Loucy (cell line): ENCODE results near the gene CUEDC1.

Experiments
- CTCF ChIP-seq: fragments of 200-600 bp; sonication (generic); conservative IDR thresholded peaks from 2 replicates; pipeline ENCODE4 v1.5.1; 2014; ENCODE audit warnings: mild to moderate bottlenecking, antibody characterized with exemption, low read length
- EZH2phosphoT487 ChIP-seq: fragments of 200-600 bp; IDR thresholded peaks from 2 replicates; pipeline ENCODE4 v1.6.1; 2018; ENCODE audit warnings: antibody characterized with exemption, mild to moderate bottlenecking, moderate library complexity, borderline replicate concordance

GRCh38 chr17:57963149-57963511, 7.9 kb upstream of the CUEDC1 start:
- TF ChIP-seq CTCF (no peak), EZH2phosphoT487 (no peak)
